HG02678 (cell line): ENCODE data around the gene ATG4D.
"Not testable (repeated sequence)": the region's sequence is repeated elsewhere in the genome, so short reads cannot be mapped to it uniquely, and the experiment has no call there.

Experiments
- ATAC-seq: cut with Tn5 transposase; IDR thresholded peaks from one replicate; pipeline ENCODE4 v1.9.1; 2021; ENCODE audit warnings: mild to moderate bottlenecking, moderate library complexity; ENCODE audit not compliant: unreplicated experiment

The ATG4D gene

GRCh38 chr19:10550336-10550735 is 6.6 kb downstream of the ATG4D start:
- ATAC-seq = no peak

- ATAC-seq = not testable (repeated sequence)
These were observed 7.3 kb downstream of the ATG4D start for GRCh38 chr19:10551006-10551405.

- no peak for ATAC-seq
These were observed 8.1 kb downstream of the ATG4D start for GRCh38 chr19:10551698-10552301.

GRCh38 chr19:10552510-10553053 is 8.9 kb downstream of the ATG4D start:
- no peak for ATAC-seq

GRCh38 chr19:10553087-10553667 is 9.5 kb downstream of the ATG4D start:
- no peak for ATAC-seq

GRCh38 chr19:10553943-10554381 is 10.3 kb downstream of the ATG4D start:
- peak; percentile 82 for ATAC-seq

GRCh38 chr19:10554760-10555609 is 11.3 kb downstream of the ATG4D start:
- ATAC-seq = no peak

- no peak for ATAC-seq
These were observed 11.9 kb downstream of the ATG4D start for GRCh38 chr19:10555610-10555973.

GRCh38 chr19:10557603-10558197 is 14.0 kb downstream of the ATG4D start:
- no peak for ATAC-seq

GRCh38 chr19:10560154-10560553 is 16.4 kb downstream of the ATG4D start:
- ATAC-seq = no peak

- no peak for ATAC-seq
These were observed 18.9 kb downstream of the ATG4D start for GRCh38 chr19:10562609-10563008.

- ATAC-seq = no peak
These were observed 21.4 kb downstream of the ATG4D start for GRCh38 chr19:10565028-10565566.

- ATAC-seq = peak; percentile 53
These were observed 22.1 kb downstream of the ATG4D start, which contains the start of gene KRI1 for GRCh38 chr19:10565567-10566407. TSS of gene KRI1 (minus strand) at chr19:10566010. CDS start at chr19:10565999, 11 bp downstream.

- ATAC-seq = no peak
These were observed 22.6 kb downstream of the ATG4D start for GRCh38 chr19:10566408-10566657.

- no peak for ATAC-seq
These were observed 23.1 kb downstream of the ATG4D start for GRCh38 chr19:10566658-10567410.

GRCh38 chr19:10567656-10568055 is 24.0 kb downstream of the ATG4D start:
- no peak for ATAC-seq

- ATAC-seq = no peak
These were observed 24.5 kb downstream of the ATG4D start for GRCh38 chr19:10568062-10568825.

GRCh38 chr19:10568826-10569651 is 25.3 kb downstream of the ATG4D start, which contains the start of gene CDKN2D:
TSS of gene CDKN2D (minus strand) at chr19:10568979. CDS start at chr19:10568653, 326 bp downstream.
- peak; percentile 69 for ATAC-seq
